Measurements from ENCODE around the gene TCEANC2.

Gene TCEANC2

DNA sequence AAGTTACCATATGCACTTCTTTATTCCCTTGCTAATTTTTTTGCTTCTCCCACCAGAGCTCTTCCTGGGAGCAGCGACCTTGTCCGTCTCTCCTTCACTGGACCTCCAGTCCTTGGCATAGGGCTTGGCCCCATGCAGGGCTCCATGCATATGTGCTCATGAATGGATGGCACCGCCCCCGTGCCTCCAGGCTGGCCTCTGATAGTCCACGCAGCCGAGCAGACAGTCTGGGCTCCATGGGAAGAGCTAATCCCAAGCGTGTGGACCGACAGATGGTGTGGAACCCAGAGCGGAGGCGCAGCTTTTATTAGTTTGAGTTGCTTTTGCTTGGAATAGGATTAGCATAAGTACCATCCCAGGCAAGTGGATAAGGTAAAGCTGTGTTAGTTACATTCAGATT, 57.6 kb downstream of the TCEANC2 start:
- DNase-seq (ENCODE audit: extremely low read depth, low read depth): no peak
- TF ChIP-seq, protein P1, sequence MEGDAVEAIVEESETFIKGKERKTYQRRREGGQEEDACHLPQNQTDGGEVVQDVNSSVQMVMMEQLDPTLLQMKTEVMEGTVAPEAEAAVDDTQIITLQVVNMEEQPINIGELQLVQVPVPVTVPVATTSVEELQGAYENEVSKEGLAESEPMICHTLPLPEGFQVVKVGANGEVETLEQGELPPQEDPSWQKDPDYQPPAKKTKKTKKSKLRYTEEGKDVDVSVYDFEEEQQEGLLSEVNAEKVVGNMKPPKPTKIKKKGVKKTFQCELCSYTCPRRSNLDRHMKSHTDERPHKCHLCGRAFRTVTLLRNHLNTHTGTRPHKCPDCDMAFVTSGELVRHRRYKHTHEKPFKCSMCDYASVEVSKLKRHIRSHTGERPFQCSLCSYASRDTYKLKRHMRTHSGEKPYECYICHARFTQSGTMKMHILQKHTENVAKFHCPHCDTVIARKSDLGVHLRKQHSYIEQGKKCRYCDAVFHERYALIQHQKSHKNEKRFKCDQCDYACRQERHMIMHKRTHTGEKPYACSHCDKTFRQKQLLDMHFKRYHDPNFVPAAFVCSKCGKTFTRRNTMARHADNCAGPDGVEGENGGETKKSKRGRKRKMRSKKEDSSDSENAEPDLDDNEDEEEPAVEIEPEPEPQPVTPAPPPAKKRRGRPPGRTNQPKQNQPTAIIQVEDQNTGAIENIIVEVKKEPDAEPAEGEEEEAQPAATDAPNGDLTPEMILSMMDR (IDR thresholded peaks at IDR 0.05; ENCODE audit: low read depth, low read length): no peak

DNA sequence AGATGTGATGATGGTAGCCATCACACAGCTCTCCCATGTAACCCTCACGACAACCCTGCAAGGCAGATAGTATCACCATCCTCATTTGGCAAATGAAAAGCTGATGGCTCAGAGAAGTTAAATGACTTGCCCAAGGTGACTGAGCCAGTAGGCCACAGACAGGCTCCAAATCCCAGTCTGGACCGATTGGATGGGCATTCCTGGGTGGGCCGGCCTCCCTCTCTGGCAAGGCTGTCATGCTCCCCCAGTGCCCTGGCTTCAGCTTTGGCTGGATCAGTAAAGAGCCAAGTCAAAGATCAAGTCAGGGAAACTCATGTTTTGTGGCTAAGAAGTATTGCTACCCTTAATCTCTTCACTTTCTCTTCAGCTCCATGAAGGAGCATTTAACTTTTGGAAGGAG, 58.2 kb downstream of the TCEANC2 start:
- no peak for DNase-seq (ENCODE audit: extremely low read depth, low read depth)
- TF ChIP-seq, protein P1 (IDR thresholded peaks at IDR 0.05; ENCODE audit: low read depth, low read length): no peak

DNA sequence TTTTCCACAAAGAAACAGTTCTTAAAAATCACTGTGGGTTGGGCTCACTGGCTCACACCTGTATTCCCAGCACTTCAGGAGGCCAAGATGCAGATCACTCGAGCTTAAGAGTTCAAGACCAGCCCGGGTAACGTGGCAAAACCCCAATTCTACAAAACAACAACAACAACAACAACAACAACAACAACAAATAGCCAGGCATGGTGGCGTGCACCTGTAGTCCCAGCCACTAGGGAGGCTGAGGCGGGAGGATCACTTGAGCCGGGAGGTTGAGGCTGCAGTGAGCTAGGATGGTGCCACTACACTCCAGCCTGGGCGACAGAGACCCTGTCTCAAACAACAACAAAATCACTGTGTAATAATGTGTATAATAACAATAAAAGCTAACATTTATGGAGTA, 58.6 kb downstream of the TCEANC2 start:
- no peak for DNase-seq (ENCODE audit: extremely low read depth, low read depth)
- TF ChIP-seq, protein P1 (IDR thresholded peaks at IDR 0.05; ENCODE audit: low read depth, low read length): no peak

DNA sequence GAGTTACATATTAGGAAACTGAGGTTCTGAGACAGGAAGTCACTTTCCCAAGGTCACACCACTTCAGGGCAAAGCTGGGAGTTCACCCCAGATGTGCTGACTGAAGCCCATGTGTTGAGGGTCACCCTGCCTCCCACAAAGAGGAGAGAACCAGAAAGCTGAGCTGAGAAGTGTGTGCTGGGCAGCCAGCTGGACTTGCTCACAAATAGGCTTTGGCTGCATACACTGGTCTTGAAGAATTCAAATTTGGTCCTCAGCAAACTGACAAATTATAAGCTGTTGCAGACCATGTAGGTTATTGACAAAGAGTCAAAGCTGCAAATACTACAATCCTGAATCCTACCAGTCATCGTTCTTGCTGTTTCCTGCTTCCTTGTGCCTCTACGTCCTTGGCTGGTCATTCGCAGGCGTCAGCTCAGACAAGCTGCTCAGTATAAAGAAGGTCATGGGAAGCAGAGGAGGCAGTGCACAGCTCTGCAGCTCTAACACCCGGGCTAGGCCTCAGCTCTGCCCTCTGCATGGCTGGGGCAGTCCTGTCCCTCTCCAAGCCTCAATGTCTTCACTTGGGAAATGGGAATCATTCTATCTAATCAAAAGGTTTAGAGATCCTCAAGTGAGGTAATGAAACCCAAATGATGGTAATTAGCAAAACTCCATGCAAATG, 59.4 kb downstream of the TCEANC2 start:
- no peak for DNase-seq (ENCODE audit: extremely low read depth, low read depth)
- TF ChIP-seq, protein P1 (IDR thresholded peaks at IDR 0.05; ENCODE audit: low read depth, low read length): no peak

DNA sequence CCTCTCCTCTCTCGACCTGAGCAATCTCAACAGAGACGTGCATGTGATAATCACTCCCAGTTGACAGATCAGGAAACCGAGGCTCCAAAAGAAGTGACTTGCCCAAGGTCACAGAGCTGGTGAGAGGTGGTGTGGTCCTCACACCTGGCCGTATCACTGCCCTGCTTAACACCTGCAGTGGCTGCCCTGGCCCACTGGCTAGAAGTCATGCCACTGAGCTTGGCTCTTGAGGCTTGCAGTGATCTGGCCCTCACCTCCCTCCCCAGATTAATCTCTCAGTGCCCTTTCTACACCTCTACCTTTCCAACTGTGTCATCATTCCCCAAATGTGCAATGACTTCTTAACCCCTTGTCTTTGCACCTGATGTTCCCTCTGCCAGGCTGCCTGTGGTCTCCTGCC, 60.6 kb downstream of the TCEANC2 start:
- DNase-seq (ENCODE audit: extremely low read depth, low read depth): no peak
- TF ChIP-seq, protein P1 (IDR thresholded peaks at IDR 0.05; ENCODE audit: low read depth, low read length): no peak

DNA sequence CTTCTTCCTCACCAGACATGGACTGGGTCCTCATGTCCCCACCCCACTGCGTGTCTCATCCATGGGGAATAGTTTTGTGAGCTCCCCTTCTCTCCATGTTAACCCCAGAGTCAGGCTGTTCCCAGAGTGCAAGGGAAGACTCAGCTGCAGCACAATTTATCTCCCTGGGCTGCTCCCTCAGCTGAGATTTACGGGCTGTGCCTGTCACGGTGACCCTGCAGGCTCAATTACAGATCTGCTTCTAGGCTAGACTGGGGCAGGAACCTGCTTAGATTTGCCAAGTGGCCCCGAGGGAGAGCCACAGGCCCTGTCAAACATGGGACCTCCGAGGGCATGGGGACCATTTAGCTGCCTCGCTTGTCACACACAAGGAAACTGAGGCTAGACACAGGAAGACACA, 61.5 kb downstream of the TCEANC2 start:
- TF ChIP-seq, protein P1 (IDR thresholded peaks at IDR 0.05; ENCODE audit: low read depth, low read length): no peak
- DNase-seq (ENCODE audit: extremely low read depth, low read depth): no peak

DNA sequence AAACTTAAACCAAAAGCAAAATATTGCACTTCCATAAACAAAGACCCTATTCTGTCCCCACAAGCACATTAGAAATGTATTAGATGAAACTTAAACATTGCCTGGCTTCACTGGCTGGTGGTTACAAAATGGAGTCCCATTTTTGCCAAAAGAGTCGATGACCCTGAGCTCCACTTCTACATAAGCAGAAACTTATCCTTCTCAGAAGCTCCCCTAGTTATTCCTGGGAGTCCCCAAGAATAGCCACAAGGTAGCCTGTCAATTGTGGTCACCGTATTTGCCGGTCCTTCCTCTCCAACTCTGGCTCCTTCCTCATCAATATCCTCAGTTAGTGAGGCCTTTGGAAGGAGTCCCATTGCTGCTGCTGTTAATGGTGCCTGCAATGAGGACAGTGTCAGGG, 62.1 kb downstream of the TCEANC2 start:
- TF ChIP-seq, protein P1 (IDR thresholded peaks at IDR 0.05; ENCODE audit: low read depth, low read length): no peak
- no peak for DNase-seq (ENCODE audit: extremely low read depth, low read depth)
